KG1 (cell line): ENCODE data around the gene HOXA5.

Experiments
- DNase-seq: peaks from one replicate; lab custom pipeline; 2025; lab: John Stamatoyannopoulos, UW

HOXA5 gene

GRCh38 chr7:27159266-27160144 lies 16.0 kb upstream of the HOXA5 start:
- no peak for DNase-seq

- DNase-seq: no peak
Measured at GRCh38 chr7:27158436-27159265, 15.2 kb upstream of the HOXA5 start.

- DNase-seq: no peak
Measured at GRCh38 chr7:27157702-27158431, 14.4 kb upstream of the HOXA5 start.

GRCh38 chr7:27156916-27157701 lies 13.6 kb upstream of the HOXA5 start:
- no peak for DNase-seq

- DNase-seq: no peak
Measured at GRCh38 chr7:27156508-27156898, 13.0 kb upstream of the HOXA5 start, which contains the start of gene HOXA7. Gene HOXA7 (minus strand): TSS chr7:27156675. CDS start chr7:27156545, 130 bp downstream.

DNA sequence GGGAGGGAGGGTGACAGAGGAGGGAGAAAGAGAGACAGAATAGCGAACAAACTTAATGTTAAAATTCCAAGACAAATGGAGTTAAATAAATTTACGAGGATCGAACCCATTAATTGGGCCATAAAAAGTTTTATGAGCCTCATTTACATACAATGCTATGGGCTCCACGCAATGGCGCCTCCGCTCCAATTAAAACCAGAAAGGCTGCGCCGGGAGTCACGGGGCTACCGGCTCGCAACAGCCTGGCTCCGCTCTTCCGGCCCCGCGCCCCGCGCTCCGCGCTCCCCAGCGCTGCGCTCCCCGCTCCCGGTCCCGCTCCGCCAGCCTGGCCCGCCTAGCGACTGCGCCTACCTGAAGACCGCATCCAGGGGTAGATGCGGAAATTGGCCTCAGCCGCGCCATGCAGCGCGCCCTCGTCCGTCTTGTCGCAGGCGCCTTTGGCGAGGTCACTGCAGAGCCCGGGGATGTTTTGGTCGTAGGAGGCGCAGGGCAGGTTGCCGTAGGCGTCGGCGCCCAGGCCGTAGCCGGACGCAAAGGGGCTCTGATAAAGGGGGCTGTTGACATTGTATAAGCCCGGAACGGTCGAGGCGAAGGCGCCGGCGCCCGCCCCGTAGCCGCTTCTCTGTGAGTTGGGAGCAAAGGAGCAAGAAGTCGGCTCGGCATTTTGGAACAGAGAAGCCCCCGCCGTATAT lies 12.5 kb upstream of the HOXA5 start:
- DNase-seq: no peak

DNA sequence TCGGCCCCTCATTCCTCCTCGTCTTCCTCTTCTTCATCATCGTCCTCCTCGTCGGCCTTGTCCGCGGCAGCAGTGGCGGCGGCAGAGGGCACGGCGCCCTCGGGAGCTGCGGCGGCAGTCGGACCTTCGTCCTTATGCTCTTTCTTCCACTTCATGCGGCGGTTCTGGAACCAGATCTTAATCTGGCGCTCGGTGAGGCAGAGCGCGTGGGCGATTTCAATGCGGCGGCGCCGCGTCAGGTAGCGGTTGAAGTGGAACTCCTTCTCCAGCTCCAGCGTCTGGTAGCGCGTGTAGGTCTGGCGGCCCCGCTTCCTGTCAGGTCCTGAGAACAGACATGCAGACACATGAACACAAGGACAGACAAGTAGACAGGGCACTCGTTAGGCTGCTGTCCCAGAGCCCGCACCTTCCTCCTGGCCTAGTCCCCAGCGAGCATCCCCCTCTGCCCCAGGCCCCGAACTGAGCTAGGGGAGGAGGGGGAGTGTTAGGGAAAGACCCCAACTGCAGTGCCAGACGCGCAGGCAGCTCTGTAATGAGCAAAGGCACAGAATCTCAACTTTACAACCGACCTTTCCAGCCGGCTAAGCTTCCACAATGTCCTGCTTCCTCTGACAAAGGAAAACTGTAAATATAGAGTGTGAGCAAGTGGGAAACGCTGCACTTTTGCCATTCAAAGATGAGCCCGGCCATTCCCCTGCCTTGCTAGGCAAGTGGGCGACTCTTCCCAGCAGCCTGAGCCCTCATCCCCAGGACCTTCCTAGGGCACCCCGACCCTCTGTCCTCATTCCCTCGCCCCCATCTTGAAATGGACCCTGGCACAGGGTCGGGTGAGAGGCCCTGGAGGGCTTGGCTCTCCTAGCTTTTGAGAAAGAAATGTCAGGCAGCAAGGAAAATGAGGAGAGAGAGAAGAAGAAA lies 11.7 kb upstream of the HOXA5 start:
- no peak for DNase-seq

- DNase-seq: no peak
Measured at GRCh38 chr7:27154369-27154768, 10.9 kb upstream of the HOXA5 start.

- no peak for DNase-seq
Measured at GRCh38 chr7:27153526-27153925, 10.0 kb upstream of the HOXA5 start.

DNA sequence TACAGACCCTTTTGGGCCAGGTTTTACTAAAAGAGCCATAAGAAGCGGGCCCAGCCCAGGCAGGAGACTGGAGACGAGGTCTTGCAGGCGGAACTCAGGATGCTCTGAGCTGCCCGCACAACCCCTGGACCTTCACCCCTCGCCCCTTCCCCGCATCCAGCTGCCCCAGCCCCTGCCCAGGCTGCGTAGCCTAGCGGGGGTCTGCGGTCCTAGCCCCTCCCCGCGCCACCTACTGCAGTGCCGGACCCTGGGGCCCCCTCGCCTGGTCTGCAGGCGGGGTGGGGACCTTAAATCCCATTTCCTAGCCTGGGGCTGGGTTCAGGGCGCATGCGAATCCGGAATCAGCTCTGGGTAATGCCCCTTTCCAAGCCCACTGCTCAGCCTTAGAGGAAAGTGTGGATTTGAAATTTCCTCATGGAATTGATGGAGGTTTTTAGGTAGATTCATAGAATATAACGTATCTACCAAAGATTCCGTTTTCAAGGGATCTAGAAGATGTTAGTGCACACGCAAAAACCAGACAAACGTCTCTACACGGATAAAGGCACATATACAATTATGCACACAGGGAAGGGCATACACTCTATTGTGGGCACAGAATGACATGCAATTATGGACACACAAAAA lies 9.4 kb upstream of the HOXA5 start:
- no peak for DNase-seq

GRCh38 chr7:27151931-27152815 lies 8.7 kb upstream of the HOXA5 start, which contains the start of gene HOXA3:
Gene HOXA3 (minus strand): TSS chr7:27152583. CDS start chr7:27110640, 41,943 bp downstream.
- no peak for DNase-seq

DNA sequence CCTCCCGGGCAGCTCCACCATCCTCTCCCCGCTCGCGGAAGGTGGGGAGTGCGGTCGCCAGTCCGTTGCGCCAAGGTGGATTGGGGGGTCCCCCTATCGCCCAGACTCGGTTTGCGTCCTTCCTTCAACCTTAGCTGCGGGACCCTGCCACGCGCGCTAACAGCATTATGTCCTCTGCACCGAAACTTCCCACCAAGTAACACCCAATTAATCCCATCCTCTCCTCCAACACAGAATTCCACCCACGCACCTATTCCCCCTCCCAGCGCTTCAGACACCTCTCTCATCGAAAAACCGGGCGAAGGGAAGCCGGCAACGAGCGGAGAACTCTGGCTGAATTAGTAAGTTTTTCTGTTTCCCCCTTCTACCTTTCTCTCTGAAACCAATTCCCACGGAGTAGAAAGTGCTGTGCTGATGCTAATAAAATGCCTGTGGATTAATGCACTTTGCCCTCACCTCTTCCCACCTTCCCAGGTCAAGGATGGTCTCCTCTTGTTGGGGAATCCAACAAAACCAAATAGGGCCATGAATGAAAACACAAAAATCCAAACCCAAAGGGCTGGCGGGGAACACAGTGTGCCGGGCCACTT lies 8.0 kb upstream of the HOXA5 start:
- no peak for DNase-seq

DNA sequence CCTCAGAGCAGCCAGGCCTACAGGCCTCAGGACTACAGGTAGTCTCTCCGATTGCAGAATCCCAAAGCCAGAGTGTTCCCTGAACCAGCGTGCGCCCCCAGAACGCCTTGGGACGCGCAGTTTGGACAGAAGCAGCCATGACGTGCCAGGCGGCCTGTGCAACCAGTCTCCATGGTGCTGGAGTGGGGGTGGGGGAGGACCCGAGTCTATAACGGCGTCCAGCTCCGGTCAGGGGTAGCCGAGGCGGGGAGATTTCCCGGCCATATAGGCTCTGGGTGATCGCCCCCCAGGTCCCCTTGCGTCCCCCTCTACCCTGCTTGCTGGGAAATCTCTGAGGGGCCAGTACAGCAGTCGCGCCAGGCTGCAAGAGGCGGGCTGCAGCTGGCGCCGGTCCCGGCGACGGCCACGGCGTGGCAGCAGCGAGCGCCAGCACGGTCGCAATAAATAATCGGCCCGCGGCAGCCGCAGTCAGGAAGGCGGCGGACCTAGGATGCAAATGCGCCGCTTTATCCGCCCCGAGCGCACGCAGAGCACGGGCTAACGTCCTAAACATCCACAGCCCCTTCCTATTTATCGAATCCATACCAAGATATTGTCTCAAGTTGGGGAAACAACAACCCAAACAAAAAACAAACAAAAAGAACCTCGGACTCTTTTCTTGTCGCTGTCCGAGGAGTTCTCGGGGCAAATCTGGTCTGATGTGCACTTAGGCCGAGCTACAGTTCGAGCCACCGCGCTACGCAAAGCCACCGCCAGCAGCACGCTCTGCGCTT lies 7.3 kb upstream of the HOXA5 start:
- no peak for DNase-seq

GRCh38 chr7:27149842-27150567 lies 6.5 kb upstream of the HOXA5 start:
- no peak for DNase-seq

GRCh38 chr7:27148756-27149641 lies 5.5 kb upstream of the HOXA5 start:
- DNase-seq: no peak
